GM19468 (cell line): ENCODE measurements around the gene FGL2.
"Not testable (repeated sequence)": the region's sequence is repeated elsewhere in the genome, so short reads cannot be mapped to it uniquely, and the experiment has no call there.

ENCODE experiments used
- ATAC-seq: cut with Tn5 transposase; IDR thresholded peaks from one replicate; pipeline ENCODE4 v1.9.1; 2021; ENCODE audit warnings: mild to moderate bottlenecking, moderate library complexity, moderate number of reproducible peaks; ENCODE audit not compliant: unreplicated experiment; ENCODE audit errors: extremely low read depth

Gene FGL2

GRCh38 chr7:77172437-77173172, 27.0 kb downstream of the FGL2 start:
- ATAC-seq, result not testable (repeated sequence)

GRCh38 chr7:77171073-77171472, 28.5 kb downstream of the FGL2 start:
- not testable (repeated sequence) for ATAC-seq

GRCh38 chr7:77157446-77157845, 42.2 kb downstream of the FGL2 start:
- ATAC-seq, result peak; percentile 8

GRCh38 chr7:77157034-77157433, 42.6 kb downstream of the FGL2 start:
- peak; percentile 45 for ATAC-seq

DNA sequence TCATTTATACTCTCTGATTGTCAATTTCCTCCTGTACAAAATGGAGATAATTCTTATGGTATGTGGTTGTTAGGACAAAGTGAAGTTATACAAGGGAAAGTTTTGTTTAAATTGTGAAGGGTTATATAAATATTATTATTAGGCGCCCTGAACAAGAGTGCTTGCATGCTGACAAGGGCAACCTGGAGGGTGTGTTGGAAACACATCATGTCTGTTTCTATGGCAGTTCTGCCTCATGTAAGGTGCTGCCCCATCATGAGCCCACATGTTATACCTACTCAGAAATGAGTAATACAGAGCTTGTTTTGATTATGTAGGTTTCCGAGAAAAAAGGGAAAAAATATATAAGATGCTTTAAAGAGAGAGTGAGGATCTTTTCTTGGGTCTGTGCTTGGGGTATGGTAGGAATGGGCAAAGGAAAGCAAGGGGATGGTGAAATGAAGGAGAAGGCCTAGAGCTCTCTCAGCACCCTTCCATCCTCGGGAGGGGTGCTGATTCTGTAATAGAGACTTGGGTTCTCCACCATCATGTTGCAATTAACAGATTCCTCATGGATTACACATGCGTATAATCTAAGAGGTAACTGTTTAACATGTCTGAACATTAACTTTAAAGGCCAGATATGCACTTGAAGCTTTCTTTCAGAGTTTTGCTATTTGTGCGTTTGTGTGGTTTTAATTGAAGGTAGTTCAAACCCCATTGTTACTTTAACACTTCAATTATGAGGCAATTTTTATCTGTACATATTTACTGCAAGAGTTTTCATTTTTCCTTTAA, 43.8 kb downstream of the FGL2 start:
- ATAC-seq, result not testable (repeated sequence)

DNA sequence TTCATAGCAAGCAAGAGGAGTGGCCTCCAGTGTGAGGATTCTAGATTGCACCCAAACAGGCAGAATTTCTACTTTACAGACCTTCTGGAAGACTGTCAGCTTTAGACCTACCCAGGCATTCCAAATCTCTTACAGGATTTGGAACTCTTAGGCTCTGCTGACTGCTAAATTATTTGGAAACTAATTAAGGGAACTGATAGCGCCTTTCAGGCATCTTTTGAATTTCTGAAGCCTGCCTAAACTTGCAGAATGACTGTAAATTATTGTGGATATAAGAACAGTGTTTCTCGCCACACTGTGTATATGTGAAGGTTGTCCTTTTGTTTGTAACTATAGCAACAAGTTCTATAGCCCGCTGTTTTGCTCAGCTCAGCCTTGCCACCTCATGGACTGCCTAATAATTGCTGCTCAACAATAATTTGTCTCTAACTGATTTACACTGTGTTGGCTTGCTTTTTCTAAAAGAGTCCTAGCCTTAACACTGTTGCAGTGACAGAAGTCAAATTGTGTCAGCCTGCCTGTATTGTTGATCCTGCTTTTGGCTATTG, 44.6 kb downstream of the FGL2 start:
- ATAC-seq, result peak; percentile 59

DNA sequence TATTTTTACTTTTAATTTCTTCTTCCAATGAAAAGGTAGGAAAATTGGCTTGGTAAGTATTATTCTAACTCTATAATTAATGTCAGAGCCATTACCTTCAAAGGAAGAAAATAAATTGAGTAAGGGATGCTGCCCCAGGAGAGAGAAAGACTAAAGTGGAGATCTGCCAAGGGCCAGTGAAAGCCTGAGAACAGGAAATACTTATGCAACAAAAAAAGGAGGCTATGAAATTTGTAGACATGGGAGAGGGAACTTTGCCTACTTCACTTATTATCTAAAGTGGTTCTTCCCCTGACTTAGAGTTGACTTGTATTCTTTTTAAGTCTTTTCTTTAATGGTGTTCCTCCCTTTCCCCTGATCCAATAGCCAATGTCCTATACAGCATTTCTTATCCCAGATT, 47.4 kb downstream of the FGL2 start:
- not testable (repeated sequence) for ATAC-seq
